GM23338 (cell line): Measurements from ENCODE around the gene ARID4A. TPM values are rescaled to one million over a fixed set of nuclear protein-coding genes. Genes with fewer than 3 reads are reported as not detected.

ENCODE experiments used
- ATAC-seq: fragments of 200-7000 bp; cut with Tn5 transposase; 3 replicates; pipeline ENCODE4 v1.9.1; 2020
- DNase-seq: peaks from one replicate; pipeline ENCODE4 v3.0.0-alpha.2; 2015; ENCODE audit warnings: low spot score
- H2AFZ ChIP-seq: fragments of 200-600 bp; sonication (generic); 2 replicates; pipeline ENCODE4 v1.8.0; 2016; ENCODE audit warnings: antibody characterized with exemption, mild to moderate bottlenecking, moderate library complexity
- H3F3A ChIP-seq: fragments of 200-600 bp; sonication (generic); replicated peaks from 2 replicates; pipeline ENCODE4 v1.8.0; 2017; ENCODE audit warnings: antibody characterized with exemption, mixed run types, low read depth
- H3K27ac ChIP-seq: fragments of 200-600 bp; sonication (generic); 2 replicates; pipeline ENCODE4 v1.6.1; 2016; ENCODE audit warnings: low read depth
- H3K27me3 ChIP-seq: fragments of 200-600 bp; sonication (generic); 2 replicates; pipeline ENCODE4 v1.8.0; 2016; ENCODE audit warnings: mild to moderate bottlenecking, mixed run types, moderate library complexity; ENCODE audit not compliant: insufficient read depth
- H3K36me3 ChIP-seq: fragments of 200-600 bp; sonication (generic); 2 replicates; pipeline ENCODE4 v1.8.0; 2016; ENCODE audit warnings: mild to moderate bottlenecking; ENCODE audit not compliant: insufficient read depth
- H3K4me1 ChIP-seq: fragments of 200-600 bp; sonication (generic); 2 replicates; pipeline ENCODE4 v1.8.0; 2016; ENCODE audit warnings: mild to moderate bottlenecking, moderate library complexity; ENCODE audit not compliant: insufficient read depth
- H3K4me2 ChIP-seq: fragments of 200-600 bp; sonication (generic); 2 replicates; pipeline ENCODE4 v1.7.1; 2017; ENCODE audit warnings: mixed run types
- H3K4me3 ChIP-seq: fragments of 200-600 bp; sonication (generic); 2 replicates; pipeline ENCODE4 v1.6.1; 2016; ENCODE audit warnings: mixed run types
- H3K79me2 ChIP-seq: fragments of 200-600 bp; sonication (generic); replicated peaks from 2 replicates; pipeline ENCODE4 v1.8.0; 2017; ENCODE audit warnings: mild to moderate bottlenecking; ENCODE audit not compliant: insufficient read depth
- H3K9me2 ChIP-seq: fragments of 200-600 bp; sonication (generic); 2 replicates; pipeline ENCODE4 v1.8.0; 2017; ENCODE audit not compliant: insufficient read depth
- H4K20me1 ChIP-seq: fragments of 200-600 bp; sonication (generic); replicated peaks from 2 replicates; pipeline ENCODE4 v1.8.0; 2017; ENCODE audit warnings: mild to moderate bottlenecking; ENCODE audit not compliant: insufficient read depth
- H3K27ac Mint-ChIP-seq: 2 replicates; pipeline ENCODE4 v1.8.0; 2020; ENCODE audit warnings: inconsistent platforms, mild to moderate bottlenecking, moderate library complexity, mixed read lengths
- H3K27me3 Mint-ChIP-seq: 3 replicates; pipeline ENCODE4 v1.8.0; 2022; ENCODE audit warnings: low read depth, mild to moderate bottlenecking, moderate library complexity, mixed read lengths, inconsistent platforms; ENCODE audit not compliant: insufficient read depth, poor library complexity
- H3K36me3 Mint-ChIP-seq: 3 replicates; pipeline ENCODE4 v1.8.0; 2021; ENCODE audit warnings: low read depth, mild to moderate bottlenecking, inconsistent platforms, moderate library complexity, mixed read lengths
- H3K4me1 Mint-ChIP-seq: 3 replicates; pipeline ENCODE4 v1.8.0; 2020; ENCODE audit warnings: mild to moderate bottlenecking, inconsistent platforms, mixed read lengths
- H3K4me3 Mint-ChIP-seq: 3 replicates; pipeline ENCODE4 v1.8.0; 2021; ENCODE audit warnings: moderate library complexity, mild to moderate bottlenecking, inconsistent platforms, mixed read lengths
- H3K9me3 Mint-ChIP-seq: 3 replicates; pipeline ENCODE4 v1.8.0; 2020; ENCODE audit warnings: moderate library complexity, mild to moderate bottlenecking, inconsistent platforms, mixed read lengths
- CREB1 ChIP-seq: fragments of 250-450 bp; sonication (Bioruptor Pico); IDR thresholded peaks from 2 replicates; pipeline ENCODE4 v1.5.0; 2020; ENCODE audit warnings: low read depth, mild to moderate bottlenecking, moderate library complexity
- POLR2AphosphoS5 ChIP-seq: IDR thresholded peaks from 2 replicates; pipeline ENCODE4 v1.6.1; 2016; ENCODE audit warnings: antibody characterized with exemption, low read depth
- ZNF331 ChIP-seq: fragments of 250-450 bp; sonication (Bioruptor Pico); IDR thresholded peaks from 2 replicates; pipeline ENCODE4 v1.5.0; 2020; ENCODE audit warnings: low read depth, mild to moderate bottlenecking, moderate library complexity
- polyA plus RNA-seq: library from polyadenylated mRNA; unstranded; fragments of >200 nt; fragmentation: Nextera tagmentation; extraction: Ambion mirVana; gene quantifications from 2 replicates; pipeline ENCODE4 v1.2.1, GENCODE V29; 2016
- total RNA-seq: library from RNA; depleted of rRNA; stranded (reverse); fragments of >200 nt; shearing (Covaris generic); gene quantifications from 2 replicates; pipeline ENCODE4 v1.2.3, GENCODE V29; 2014
- TF ChIP-seq, protein P1 (sequence below): fragments of 250-450 bp; sonication (Bioruptor Pico); IDR thresholded peaks from 2 replicates; pipeline ENCODE4 v1.5.0; 2020; ENCODE audit warnings: mild to moderate bottlenecking, moderate library complexity
- TF ChIP-seq, protein P2 (sequence below): IDR thresholded peaks from 2 replicates; pipeline ENCODE4 v1.6.1; 2016; ENCODE audit warnings: antibody characterized with exemption
- TF ChIP-seq, protein P3 (sequence below), 2 experiments: fragments of 200-600 bp in 1 of 2; sonication (generic) in 1 of 2; conservative IDR thresholded peaks; 2 replicates each; pipeline versions ENCODE4 v1.5.1 to v1.6.1; 2016 to 2017; ENCODE audit warnings: antibody characterized with exemption in 2 of 2, low read depth in 2 of 2, mild to moderate bottlenecking in 2 of 2, moderate library complexity in 1 of 2

The ARID4A gene
- total and polyA plus RNA-seq, 2 experiments from 2014 or later, result 9.1 to 25.4 TPM

GRCh38 chr14:58313699-58314098 is 15.3 kb downstream of the ARID4A start:
- Histone ChIP-seq H3K9me2 (no peaks in the 10 kb centered on the region), H3K27ac (no peak overlapping the region), H4K20me1 (0 out of 2 replicates have a peak, but pooled peaks cover 5% of the 10 kb centered on the region), H3K36me3 (peaks cover 6% of the 10 kb centered on the region; the same call in 1 of the 2 replicates), H3K27me3 (no peaks in the 10 kb centered on the region), H3K4me1 (no peaks in the 10 kb centered on the region), H2AFZ (no peak overlapping the region), H3K79me2 (no peaks in the 10 kb centered on the region), H3K4me2 (no peak overlapping the region), H3F3A (no peaks in the 10 kb centered on the region), H3K4me3 (no peak overlapping the region)
- Mint-ChIP-seq H3K4me1 (no peaks in the 10 kb centered on the region), H3K36me3 (peaks cover 19% of the 10 kb centered on the region), H3K27ac (no peak overlapping the region), H3K9me3 (no peaks in the 10 kb centered on the region), H3K4me3 (no peak overlapping the region), H3K27me3 (no peaks in the 10 kb centered on the region)
- TF ChIP-seq, protein P1, sequence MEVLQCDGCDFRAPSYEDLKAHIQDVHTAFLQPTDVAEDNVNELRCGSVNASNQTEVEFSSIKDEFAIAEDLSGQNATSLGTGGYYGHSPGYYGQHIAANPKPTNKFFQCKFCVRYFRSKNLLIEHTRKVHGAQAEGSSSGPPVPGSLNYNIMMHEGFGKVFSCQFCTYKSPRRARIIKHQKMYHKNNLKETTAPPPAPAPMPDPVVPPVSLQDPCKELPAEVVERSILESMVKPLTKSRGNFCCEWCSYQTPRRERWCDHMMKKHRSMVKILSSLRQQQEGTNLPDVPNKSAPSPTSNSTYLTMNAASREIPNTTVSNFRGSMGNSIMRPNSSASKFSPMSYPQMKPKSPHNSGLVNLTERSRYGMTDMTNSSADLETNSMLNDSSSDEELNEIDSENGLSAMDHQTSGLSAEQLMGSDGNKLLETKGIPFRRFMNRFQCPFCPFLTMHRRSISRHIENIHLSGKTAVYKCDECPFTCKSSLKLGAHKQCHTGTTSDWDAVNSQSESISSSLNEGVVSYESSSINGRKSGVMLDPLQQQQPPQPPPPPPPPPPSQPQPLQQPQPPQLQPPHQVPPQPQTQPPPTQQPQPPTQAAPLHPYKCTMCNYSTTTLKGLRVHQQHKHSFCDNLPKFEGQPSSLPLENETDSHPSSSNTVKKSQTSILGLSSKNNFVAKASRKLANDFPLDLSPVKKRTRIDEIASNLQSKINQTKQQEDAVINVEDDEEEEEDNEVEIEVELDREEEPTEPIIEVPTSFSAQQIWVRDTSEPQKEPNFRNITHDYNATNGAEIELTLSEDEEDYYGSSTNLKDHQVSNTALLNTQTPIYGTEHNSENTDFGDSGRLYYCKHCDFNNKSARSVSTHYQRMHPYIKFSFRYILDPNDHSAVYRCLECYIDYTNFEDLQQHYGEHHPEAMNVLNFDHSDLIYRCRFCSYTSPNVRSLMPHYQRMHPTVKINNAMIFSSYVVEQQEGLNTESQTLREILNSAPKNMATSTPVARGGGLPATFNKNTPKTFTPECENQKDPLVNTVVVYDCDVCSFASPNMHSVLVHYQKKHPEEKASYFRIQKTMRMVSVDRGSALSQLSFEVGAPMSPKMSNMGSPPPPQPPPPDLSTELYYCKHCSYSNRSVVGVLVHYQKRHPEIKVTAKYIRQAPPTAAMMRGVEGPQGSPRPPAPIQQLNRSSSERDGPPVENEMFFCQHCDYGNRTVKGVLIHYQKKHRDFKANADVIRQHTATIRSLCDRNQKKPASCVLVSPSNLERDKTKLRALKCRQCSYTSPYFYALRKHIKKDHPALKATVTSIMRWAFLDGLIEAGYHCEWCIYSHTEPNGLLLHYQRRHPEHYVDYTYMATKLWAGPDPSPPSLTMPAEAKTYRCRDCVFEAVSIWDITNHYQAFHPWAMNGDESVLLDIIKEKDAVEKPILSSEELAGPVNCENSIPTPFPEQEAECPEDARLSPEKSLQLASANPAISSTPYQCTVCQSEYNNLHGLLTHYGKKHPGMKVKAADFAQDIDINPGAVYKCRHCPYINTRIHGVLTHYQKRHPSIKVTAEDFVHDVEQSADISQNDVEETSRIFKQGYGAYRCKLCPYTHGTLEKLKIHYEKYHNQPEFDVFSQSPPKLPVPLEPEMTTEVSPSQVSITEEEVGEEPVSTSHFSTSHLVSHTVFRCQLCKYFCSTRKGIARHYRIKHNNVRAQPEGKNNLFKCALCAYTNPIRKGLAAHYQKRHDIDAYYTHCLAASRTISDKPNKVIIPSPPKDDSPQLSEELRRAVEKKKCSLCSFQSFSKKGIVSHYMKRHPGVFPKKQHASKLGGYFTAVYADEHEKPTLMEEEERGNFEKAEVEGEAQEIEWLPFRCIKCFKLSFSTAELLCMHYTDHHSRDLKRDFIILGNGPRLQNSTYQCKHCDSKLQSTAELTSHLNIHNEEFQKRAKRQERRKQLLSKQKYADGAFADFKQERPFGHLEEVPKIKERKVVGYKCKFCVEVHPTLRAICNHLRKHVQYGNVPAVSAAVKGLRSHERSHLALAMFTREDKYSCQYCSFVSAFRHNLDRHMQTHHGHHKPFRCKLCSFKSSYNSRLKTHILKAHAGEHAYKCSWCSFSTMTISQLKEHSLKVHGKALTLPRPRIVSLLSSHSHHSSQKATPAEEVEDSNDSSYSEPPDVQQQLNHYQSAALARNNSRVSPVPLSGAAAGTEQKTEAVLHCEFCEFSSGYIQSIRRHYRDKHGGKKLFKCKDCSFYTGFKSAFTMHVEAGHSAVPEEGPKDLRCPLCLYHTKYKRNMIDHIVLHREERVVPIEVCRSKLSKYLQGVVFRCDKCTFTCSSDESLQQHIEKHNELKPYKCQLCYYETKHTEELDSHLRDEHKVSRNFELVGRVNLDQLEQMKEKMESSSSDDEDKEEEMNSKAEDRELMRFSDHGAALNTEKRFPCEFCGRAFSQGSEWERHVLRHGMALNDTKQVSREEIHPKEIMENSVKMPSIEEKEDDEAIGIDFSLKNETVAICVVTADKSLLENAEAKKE, result no peak
- no peak for TF ChIP-seq CREB1 (CRISPR knock-in tag)
- DNase-seq (no peak), ATAC-seq (no peak)

DNA sequence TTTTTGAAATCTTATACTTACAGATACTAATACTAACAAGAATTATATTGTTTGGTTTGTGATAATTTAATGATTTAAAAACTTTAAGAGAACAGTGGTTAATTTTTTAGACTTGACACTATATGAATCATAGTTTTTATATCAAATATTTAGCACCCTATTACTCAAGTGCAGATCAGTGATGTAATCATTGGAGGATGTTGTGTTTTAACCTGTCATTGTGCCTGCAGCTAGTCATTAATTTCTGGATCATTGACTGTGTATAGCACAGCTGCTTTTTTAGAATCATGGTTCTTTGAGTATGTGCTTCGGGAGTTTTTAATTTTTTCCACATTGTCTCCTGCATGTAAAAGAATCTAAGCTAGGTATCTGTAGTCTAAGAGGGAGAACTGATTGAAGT is 17.3 kb downstream of the ARID4A start:
- ATAC-seq, result no peak
- no peak overlapping the region for H3K4me3 Mint-ChIP-seq
- H3K27me3 Mint-ChIP-seq, result peaks cover under 1% of the 10 kb centered on the region
- Histone ChIP-seq H3K4me3 (no peak overlapping the region), H3K4me2 (no peak overlapping the region), H4K20me1 (no peaks in the 10 kb centered on the region), H3F3A (no peaks in the 10 kb centered on the region), H3K27ac (no peak overlapping the region), H3K79me2 (no peaks in the 10 kb centered on the region), H3K4me1 (no peaks in the 10 kb centered on the region), H3K27me3 (no peaks in the 10 kb centered on the region), H3K36me3 (peaks cover 5% of the 10 kb centered on the region; the same call in 1 of the 2 replicates), H2AFZ (no peak overlapping the region), H3K9me2 (no peaks in the 10 kb centered on the region)
- peaks cover 19% of the 10 kb centered on the region for H3K36me3 Mint-ChIP-seq
- no peak for DNase-seq
- no peak overlapping the region for H3K27ac Mint-ChIP-seq
- H3K4me1 Mint-ChIP-seq, result no peaks in the 10 kb centered on the region
- H3K9me3 Mint-ChIP-seq, result no peaks in the 10 kb centered on the region
- TF ChIP-seq CREB1 (CRISPR knock-in tag) (no peak), POLR2AphosphoS5 (no peak), ZNF331 (CRISPR knock-in tag) (no peak)
- TF ChIP-seq, protein P2, sequence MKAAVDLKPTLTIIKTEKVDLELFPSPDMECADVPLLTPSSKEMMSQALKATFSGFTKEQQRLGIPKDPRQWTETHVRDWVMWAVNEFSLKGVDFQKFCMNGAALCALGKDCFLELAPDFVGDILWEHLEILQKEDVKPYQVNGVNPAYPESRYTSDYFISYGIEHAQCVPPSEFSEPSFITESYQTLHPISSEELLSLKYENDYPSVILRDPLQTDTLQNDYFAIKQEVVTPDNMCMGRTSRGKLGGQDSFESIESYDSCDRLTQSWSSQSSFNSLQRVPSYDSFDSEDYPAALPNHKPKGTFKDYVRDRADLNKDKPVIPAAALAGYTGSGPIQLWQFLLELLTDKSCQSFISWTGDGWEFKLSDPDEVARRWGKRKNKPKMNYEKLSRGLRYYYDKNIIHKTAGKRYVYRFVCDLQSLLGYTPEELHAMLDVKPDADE, result no peak
- TF ChIP-seq, protein P3, sequence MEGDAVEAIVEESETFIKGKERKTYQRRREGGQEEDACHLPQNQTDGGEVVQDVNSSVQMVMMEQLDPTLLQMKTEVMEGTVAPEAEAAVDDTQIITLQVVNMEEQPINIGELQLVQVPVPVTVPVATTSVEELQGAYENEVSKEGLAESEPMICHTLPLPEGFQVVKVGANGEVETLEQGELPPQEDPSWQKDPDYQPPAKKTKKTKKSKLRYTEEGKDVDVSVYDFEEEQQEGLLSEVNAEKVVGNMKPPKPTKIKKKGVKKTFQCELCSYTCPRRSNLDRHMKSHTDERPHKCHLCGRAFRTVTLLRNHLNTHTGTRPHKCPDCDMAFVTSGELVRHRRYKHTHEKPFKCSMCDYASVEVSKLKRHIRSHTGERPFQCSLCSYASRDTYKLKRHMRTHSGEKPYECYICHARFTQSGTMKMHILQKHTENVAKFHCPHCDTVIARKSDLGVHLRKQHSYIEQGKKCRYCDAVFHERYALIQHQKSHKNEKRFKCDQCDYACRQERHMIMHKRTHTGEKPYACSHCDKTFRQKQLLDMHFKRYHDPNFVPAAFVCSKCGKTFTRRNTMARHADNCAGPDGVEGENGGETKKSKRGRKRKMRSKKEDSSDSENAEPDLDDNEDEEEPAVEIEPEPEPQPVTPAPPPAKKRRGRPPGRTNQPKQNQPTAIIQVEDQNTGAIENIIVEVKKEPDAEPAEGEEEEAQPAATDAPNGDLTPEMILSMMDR (conservative IDR thresholded peaks at IDR 0.05; ENCODE audit: low read depth in 2 of 2), result no peak
